ENCODE data around the gene HRH1. TPM values are rescaled to one million over a fixed set of nuclear protein-coding genes. Genes with fewer than 3 reads are reported as not detected.

Gene HRH1
- total RNA-seq, 4 donors from 2014 or later = 4.1 to 8.8 (median 4.4) TPM

DNA sequence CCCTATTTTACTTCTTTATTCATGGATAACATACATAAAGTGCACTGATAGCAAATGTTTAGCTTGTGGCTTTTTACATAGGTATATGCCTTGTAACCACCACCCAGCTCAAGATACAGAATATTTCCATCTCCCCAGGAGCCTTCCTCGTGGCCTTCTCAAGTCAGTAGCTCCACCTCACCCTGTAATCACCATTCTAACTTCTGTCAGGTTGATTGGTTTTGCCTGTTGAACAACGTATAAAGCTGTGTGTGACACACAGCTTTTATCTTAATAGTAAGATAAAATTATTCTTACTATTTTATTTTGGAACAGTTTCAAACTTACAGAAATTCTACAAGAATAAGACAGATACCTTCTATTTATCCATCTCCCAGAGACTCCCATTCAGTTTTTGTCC, 131.2 kb downstream of the HRH1 start:
- 76 to 89% methylated on average over 2 of the region's 2 CpGs for WGBS, 2 donors
- TF ChIP-seq, protein P1, sequence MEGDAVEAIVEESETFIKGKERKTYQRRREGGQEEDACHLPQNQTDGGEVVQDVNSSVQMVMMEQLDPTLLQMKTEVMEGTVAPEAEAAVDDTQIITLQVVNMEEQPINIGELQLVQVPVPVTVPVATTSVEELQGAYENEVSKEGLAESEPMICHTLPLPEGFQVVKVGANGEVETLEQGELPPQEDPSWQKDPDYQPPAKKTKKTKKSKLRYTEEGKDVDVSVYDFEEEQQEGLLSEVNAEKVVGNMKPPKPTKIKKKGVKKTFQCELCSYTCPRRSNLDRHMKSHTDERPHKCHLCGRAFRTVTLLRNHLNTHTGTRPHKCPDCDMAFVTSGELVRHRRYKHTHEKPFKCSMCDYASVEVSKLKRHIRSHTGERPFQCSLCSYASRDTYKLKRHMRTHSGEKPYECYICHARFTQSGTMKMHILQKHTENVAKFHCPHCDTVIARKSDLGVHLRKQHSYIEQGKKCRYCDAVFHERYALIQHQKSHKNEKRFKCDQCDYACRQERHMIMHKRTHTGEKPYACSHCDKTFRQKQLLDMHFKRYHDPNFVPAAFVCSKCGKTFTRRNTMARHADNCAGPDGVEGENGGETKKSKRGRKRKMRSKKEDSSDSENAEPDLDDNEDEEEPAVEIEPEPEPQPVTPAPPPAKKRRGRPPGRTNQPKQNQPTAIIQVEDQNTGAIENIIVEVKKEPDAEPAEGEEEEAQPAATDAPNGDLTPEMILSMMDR (IDR thresholded peaks at IDR 0.05) = no peak
- no peak for TF ChIP-seq POLR2A (IDR thresholded peaks at IDR 0.05)
- intact Hi-C loops (cut with DNase I) = no loop called here
- Histone ChIP-seq H3K4me1 (peaks cover 28 to 70% (median 49%) of the 10 kb centered on the region in 3 donors), H3K36me3 (peaks cover 0 to 33% (median under 1%) of the 10 kb centered on the region in 3 donors), H3K4me3 (no peak overlapping the region), H3K27ac (no peak overlapping the region), H3K9me3 (no peaks in the 10 kb centered on the region), H3K27me3 (no peaks in the 10 kb centered on the region)
- no peak for DNase-seq

GRCh38 chr3:11287404-11287803, 133.1 kb downstream of the HRH1 start:
- H3K9me3 ChIP-seq = no peaks in the 10 kb centered on the region
- intact Hi-C loops (cut with DNase I) = no loop called here
- no peak overlapping the region for H3K4me3 ChIP-seq
- H3K27me3 ChIP-seq = no peaks in the 10 kb centered on the region
- WGBS, 2 donors = 74 to 82% methylated on average over 9 to 10 of the region's 10 CpGs
- no peak for TF ChIP-seq POLR2A (IDR thresholded peaks at IDR 0.05)
- TF ChIP-seq, protein P1 (IDR thresholded peaks at IDR 0.05) = no peak
- peaks cover 28 to 74% (median 51%) of the 10 kb centered on the region in 3 donors for H3K4me1 ChIP-seq
- H3K27ac ChIP-seq = peak overlapping the region; percentile 31 to 86 (median 84)
- peaks cover 0 to 18% (median 0%) of the 10 kb centered on the region in 3 donors for H3K36me3 ChIP-seq
- no peak for DNase-seq

DNA sequence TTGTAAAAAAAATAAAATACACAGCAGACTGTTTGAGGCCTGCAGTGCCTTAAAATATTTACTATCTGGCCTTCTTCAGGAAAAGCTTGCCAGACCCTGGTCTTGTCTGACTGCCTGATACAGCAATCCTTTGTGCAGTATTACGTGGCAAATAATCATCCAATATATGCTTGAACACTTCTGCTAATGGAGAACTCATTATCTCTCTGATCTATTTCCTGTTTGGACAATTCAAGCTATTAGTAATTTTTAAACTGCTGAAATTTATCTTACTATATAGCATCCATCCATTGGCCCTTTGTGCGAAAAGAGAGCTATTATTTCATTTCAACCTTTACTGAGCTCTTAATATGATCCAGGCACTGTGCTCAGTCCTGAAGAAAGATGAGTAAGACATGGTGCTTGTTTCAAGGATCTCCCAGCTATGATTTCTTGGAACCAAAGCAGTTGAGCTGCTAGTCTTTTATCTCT, 133.8 kb downstream of the HRH1 start:
- H3K27ac ChIP-seq = peak overlapping the region; percentile 77 to 86 (median 84)

DNA sequence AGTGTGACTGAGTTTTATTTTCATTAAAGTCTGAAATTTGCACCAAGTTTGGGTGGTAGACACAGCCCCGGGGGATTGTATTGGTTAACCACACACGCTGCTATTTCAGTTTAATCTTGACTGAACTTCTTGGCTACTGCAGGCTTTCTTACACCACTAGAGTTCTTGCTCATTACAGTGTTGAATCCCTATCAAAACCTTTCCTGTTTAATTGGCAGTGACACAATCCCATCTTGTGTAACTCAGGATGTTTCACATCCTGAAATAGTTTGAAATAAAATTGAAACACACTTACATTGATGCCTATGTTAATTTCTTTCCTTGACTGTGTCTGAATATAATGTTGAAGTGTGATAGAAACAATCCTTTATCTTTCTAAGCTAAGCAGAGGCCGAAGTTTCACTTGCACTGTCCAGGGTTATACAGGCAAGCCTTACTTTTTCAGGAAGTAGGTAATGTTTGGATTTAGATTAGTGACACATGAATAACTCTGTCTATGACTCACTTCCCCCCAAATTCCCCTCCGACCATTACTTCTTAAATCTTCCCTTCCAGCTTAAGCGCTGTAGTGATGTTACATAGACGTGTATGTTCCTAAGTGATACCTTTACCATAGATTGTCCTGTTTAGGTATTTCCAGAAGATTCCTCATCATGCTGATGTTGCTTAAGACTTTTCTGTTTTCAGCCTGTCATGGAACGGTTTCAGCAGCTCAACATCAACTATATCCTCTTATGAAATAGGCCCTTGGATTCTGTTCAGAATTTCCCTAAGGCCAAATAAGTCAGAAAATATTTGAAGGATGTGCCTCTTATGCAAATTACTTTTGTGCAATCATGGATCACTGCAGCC, 134.7 kb downstream of the HRH1 start:
- Histone ChIP-seq H3K9me3 (no peaks in the 10 kb centered on the region), H3K27me3 (no peaks in the 10 kb centered on the region), H3K36me3 (peaks cover 0 to 6% (median 0%) of the 10 kb centered on the region in 3 donors), H3K27ac (peak overlapping the region; percentile 77 to 86 (median 84)), H3K4me3 (peak overlapping the region in 1 of 4 donors; percentile 35), H3K4me1 (peaks cover 28 to 59% (median 43%) of the 10 kb centered on the region in 3 donors)
- TF ChIP-seq, protein P1 (IDR thresholded peaks at IDR 0.05) = peak in 2 of 6 experiments; percentile 5 to 30
- TF ChIP-seq POLR2A (IDR thresholded peaks at IDR 0.05) = no peak
- DNase-seq = no peak
- intact Hi-C loops (cut with DNase I) = no loop called here
- WGBS, 2 donors = 5 to 7% methylated on average over 7 of the region's 7 CpGs

More for the DNA sequence above, 133.8 kb downstream of the HRH1 start:
- Histone ChIP-seq H3K4me1 (peaks cover 28 to 68% (median 45%) of the 10 kb centered on the region in 3 donors), H3K27me3 (no peaks in the 10 kb centered on the region), H3K36me3 (peaks cover 0 to 12% (median 0%) of the 10 kb centered on the region in 3 donors), H3K4me3 (no peak overlapping the region), H3K9me3 (no peaks in the 10 kb centered on the region)
- WGBS, 2 donors = 40 to 55% methylated on average over 2 of the region's 2 CpGs
- no peak for DNase-seq
- TF ChIP-seq, protein P1 (IDR thresholded peaks at IDR 0.05) = no peak
- TF ChIP-seq POLR2A (IDR thresholded peaks at IDR 0.05) = no peak
- intact Hi-C loops (cut with DNase I) = no loop called here

DNA sequence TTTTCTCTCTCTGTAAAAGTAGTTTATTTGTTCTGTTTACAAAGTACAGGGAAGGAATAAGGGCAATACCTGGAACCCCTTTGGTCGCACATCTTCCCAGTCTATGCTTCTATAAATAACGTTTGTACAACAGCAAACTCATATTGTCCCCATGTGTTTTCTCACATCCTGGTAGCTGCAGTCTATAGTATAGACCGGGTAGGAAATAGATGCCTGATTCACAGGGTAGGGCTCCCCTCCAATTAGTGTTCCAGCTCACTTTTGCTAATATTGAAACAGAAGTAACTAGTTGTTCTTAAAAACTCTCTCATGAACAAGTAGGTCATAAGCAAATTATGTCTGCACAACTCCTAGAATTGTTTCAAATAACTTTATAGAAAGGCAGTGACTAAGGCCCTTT, 135.6 kb downstream of the HRH1 start:
- DNase-seq = no peak
- H3K36me3 ChIP-seq = peaks cover 0 to 6% (median 0%) of the 10 kb centered on the region in 3 donors
- peaks cover 28 to 59% (median 43%) of the 10 kb centered on the region in 3 donors for H3K4me1 ChIP-seq
- H3K4me3 ChIP-seq = no peak overlapping the region
- TF ChIP-seq, protein P1 (IDR thresholded peaks at IDR 0.05) = no peak
- TF ChIP-seq POLR2A (IDR thresholded peaks at IDR 0.05) = no peak
- intact Hi-C loops (cut with DNase I) = no loop called here
- H3K27ac ChIP-seq = peak overlapping the region; percentile 77 to 86 (median 84)
- no peaks in the 10 kb centered on the region for H3K27me3 ChIP-seq
- WGBS, 2 donors = 55 to 61% methylated on average over 3 of the region's 3 CpGs
- no peaks in the 10 kb centered on the region for H3K9me3 ChIP-seq

Data from esophagus squamous epithelium (tissue), 5 donors.